Naive thymus-derived CD8-positive, alpha-beta T cell (primary cell): ENCODE results near the gene SLC18A2. TPM values are rescaled to one million over a fixed set of nuclear protein-coding genes. Genes with fewer than 3 reads are reported as not detected.
"Not testable (repeated sequence)": the region's sequence is repeated elsewhere in the genome, so short reads cannot be mapped to it uniquely, and the experiment has no call there.

Source experiments
- ATAC-seq, 2 donors: fragments of 150-1000 bp; cut with Tn5 transposase in 1 of 2; sonication (Bioruptor Pico), chemical (Tn5 transposase) in 1 of 2; 1 replicate in 1 of 2; 2 replicates in 1 of 2; pipeline ENCODE4 v1.10.0; 2021; ENCODE audit warnings: mild to moderate bottlenecking in 2 of 2, moderate library complexity in 2 of 2
- POLR2A ChIA-PET: fragments of 350-600 bp; sonication (Branson Sonifier 250); formaldehyde crosslinking; loops from one replicate; lab custom pipeline; 2021; ENCODE audit warnings: antibody characterized with exemption; lab: Charles Lee
- DNase-seq, 10 donors: peaks; one replicate each; pipeline versions ENCODE4 v3.0.0 to v3.0.0-alpha.2; 2020 to 2022
- H3K27ac Mint-ChIP-seq, 10 donors: one replicate each; pipeline ENCODE4 v1.8.0; 2020 to 2022; ENCODE audit warnings: mild to moderate bottlenecking in 10 of 10, mixed read lengths in 10 of 10, moderate library complexity in 4 of 10, inconsistent platforms in 1 of 10
- H3K27me3 Mint-ChIP-seq, 5 donors: one replicate each; pipeline ENCODE4 v1.8.0; 2021 to 2022; ENCODE audit warnings: mixed read lengths in 5 of 5
- H3K36me3 Mint-ChIP-seq, 3 donors: one replicate each; pipeline ENCODE4 v1.8.0; 2020 to 2022; ENCODE audit warnings: mixed read lengths in 3 of 3, mild to moderate bottlenecking in 2 of 3, inconsistent platforms in 1 of 3
- H3K4me1 Mint-ChIP-seq, 4 donors: one replicate each; pipeline ENCODE4 v1.8.0; 2021 to 2022; ENCODE audit warnings: mixed read lengths in 4 of 4
- H3K4me3 Mint-ChIP-seq, 10 donors: one replicate each; pipeline ENCODE4 v1.8.0; 2020 to 2022; ENCODE audit warnings: mild to moderate bottlenecking in 10 of 10, mixed read lengths in 10 of 10, moderate library complexity in 6 of 10, inconsistent platforms in 1 of 10
- H3K9me3 Mint-ChIP-seq, 9 donors: one replicate each; pipeline ENCODE4 v1.8.0; 2020 to 2022; ENCODE audit warnings: mixed read lengths in 9 of 9, mild to moderate bottlenecking in 3 of 9, inconsistent platforms in 1 of 9, moderate library complexity in 1 of 9
- polyA plus RNA-seq, 3 donors: library from polyadenylated mRNA; unstranded; fragments of 300-500 nt; fragmentation: Illumina TruSeq; gene quantifications; one replicate each; pipeline ENCODE4 v1.2.3, GENCODE V29; 2021
- total RNA-seq, 8 experiments: library from RNA in 2 of 8; stranded (reverse) in 2 of 8; gene quantifications; one replicate each; pipeline ENCODE4 v1.2.3 and lab custom pipeline; 2021 to 2026

Gene SLC18A2
- total and polyA plus RNA-seq, 5 experiments from 2014 or later, result 0.29 to 16.7 (median 1.5) TPM; not detected in 2

DNA sequence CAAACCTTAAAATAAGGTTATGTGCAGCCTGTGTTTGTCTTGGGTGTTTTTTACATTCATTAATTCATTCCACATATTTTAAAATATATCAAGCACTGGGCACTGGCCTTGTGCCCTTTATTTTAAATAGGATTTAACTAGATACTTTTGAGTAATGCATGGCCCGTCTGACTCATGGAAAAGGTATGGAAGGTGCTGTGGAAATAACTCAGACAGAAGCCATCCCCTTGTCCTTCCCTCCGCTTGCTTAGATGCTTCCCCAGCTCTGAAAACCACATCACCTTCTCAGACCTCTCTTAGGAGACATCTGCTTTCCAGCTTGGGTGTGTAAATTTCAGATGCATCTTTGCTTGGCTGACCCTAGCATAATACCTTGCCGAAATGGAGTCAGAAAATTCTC, 30.5 kb downstream of the SLC18A2 start:
- Mint-ChIP-seq H3K27ac (no peak overlapping the region), H3K36me3 (no peaks in the 10 kb centered on the region), H3K9me3 (peaks cover 0 to 3% (median 0%) of the 10 kb centered on the region in 9 donors), H3K4me3 (no peak overlapping the region), H3K27me3 (no peaks in the 10 kb centered on the region), H3K4me1 (peaks cover 0 to 2% (median 0%) of the 10 kb centered on the region in 4 donors)
- no peak for ATAC-seq
- POLR2A ChIA-PET, result no interaction called here
- DNase-seq, result no peak

GRCh38 chr10:117272195-117273076, 31.5 kb downstream of the SLC18A2 start:
- POLR2A ChIA-PET, result no interaction called here
- Mint-ChIP-seq H3K4me3 (no peak overlapping the region), H3K4me1 (peaks cover 0 to 2% (median 0%) of the 10 kb centered on the region in 4 donors), H3K27me3 (no peaks in the 10 kb centered on the region), H3K36me3 (no peaks in the 10 kb centered on the region), H3K9me3 (peaks cover 0 to 3% (median 0%) of the 10 kb centered on the region in 9 donors), H3K27ac (peak overlapping the region in 1 of 10 donors; percentile 30)
- ATAC-seq, result no peak
- no peak for DNase-seq

- ATAC-seq (no peak), DNase-seq (no peak)
- Mint-ChIP-seq H3K27me3 (no peaks in the 10 kb centered on the region), H3K4me3 (no peak overlapping the region), H3K36me3 (no peaks in the 10 kb centered on the region), H3K9me3 (peaks cover 0 to 1% (median 0%) of the 10 kb centered on the region in 9 donors), H3K27ac (no peak overlapping the region), H3K4me1 (peaks cover 0 to 2% (median 0%) of the 10 kb centered on the region in 4 donors)
- POLR2A ChIA-PET, result no interaction called here
These were observed 33.1 kb downstream of the SLC18A2 start for GRCh38 chr10:117273980-117274379.

GRCh38 chr10:117274509-117274908, 33.6 kb downstream of the SLC18A2 start:
- DNase-seq, result no peak
- Mint-ChIP-seq H3K9me3 (no peaks in the 10 kb centered on the region), H3K27ac (no peak overlapping the region), H3K4me3 (no peak overlapping the region), H3K36me3 (peaks cover 0 to 1% (median 0%) of the 10 kb centered on the region in 3 donors), H3K27me3 (no peaks in the 10 kb centered on the region), H3K4me1 (peaks cover 0 to 2% (median 0%) of the 10 kb centered on the region in 4 donors)
- POLR2A ChIA-PET, result no interaction called here
- ATAC-seq, result no peak

DNA sequence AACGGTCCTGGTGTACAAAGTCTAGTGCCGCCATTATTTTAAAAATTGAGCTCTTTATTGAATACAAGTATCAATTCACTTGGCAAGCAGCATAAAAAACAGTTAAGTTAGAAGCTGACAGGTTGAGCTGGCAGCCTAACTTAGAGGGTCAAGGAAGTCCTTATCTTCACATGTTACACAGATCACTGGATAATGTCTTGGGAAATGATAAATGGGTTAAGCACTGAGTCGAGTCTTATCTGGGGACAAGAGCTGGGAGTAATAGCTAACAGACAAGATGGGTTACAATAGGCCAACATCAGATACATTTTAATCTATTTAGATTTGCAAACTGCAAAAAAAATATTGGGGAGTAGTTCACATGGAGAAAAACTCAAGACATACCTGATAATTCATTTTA, 34.2 kb downstream of the SLC18A2 start:
- POLR2A ChIA-PET, result no interaction called here
- Mint-ChIP-seq H3K27me3 (no peaks in the 10 kb centered on the region), H3K36me3 (peaks cover 0 to 2% (median 0%) of the 10 kb centered on the region in 3 donors), H3K9me3 (no peaks in the 10 kb centered on the region), H3K4me3 (no peak overlapping the region), H3K27ac (no peak overlapping the region), H3K4me1 (peaks cover 0 to 2% (median 0%) of the 10 kb centered on the region in 4 donors)
- ATAC-seq, result no peak
- no peak for DNase-seq

- no peaks in the 10 kb centered on the region for H3K27me3 Mint-ChIP-seq
- no peak overlapping the region for H3K4me3 Mint-ChIP-seq
- H3K9me3 Mint-ChIP-seq, result no peaks in the 10 kb centered on the region
- no peaks in the 10 kb centered on the region for H3K4me1 Mint-ChIP-seq
- H3K27ac Mint-ChIP-seq, result no peak overlapping the region
- no peak for ATAC-seq
- peaks cover 0 to 5% (median 3%) of the 10 kb centered on the region in 3 donors for H3K36me3 Mint-ChIP-seq
- POLR2A ChIA-PET, result no interaction called here
- no peak for DNase-seq
These were observed 36.8 kb downstream of the SLC18A2 start for GRCh38 chr10:117277675-117278074.

DNA sequence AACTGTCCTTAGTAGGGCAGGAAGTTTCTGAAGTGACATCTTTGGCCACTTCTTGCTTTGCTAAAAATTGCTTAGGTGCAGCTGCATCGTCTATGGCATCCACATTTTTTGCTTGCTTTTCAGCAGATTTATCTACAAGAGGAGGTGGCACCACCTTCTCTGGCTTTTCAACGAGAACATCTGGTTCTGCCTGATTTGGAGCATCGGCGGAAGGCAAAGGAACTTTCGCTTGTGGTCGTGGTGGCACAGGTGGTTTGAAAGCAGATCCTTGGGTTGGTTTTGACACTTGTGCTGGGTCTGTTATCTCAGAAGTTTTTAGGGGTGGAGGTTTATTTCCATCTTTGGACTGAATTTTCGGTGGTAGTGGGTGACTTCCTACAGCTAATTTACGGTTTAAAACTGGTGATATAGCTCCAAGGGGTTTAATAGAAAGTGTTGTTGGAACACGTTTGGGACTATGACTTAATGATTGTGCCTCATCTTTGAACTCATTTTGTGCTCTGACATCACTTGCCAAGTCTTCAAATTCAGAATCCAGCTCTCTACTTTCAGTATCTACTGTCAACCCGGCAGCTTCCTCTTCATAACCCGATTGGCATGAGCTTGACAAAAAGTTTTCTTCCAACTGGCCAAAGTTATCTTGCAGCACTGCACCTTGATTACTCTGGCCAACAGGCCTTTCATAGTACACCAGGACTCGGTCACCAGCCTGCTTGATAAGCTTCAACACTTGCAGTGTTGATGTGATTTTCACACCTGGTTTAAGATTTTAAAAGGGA, 44.0 kb downstream of the SLC18A2 start:
- no peaks in the 10 kb centered on the region for H3K9me3 Mint-ChIP-seq
- H3K27me3 Mint-ChIP-seq, result no peaks in the 10 kb centered on the region
- POLR2A ChIA-PET, result no interaction called here
- peak overlapping the region in 5 of 10 donors; percentile 2 to 77 (median 12) for H3K27ac Mint-ChIP-seq
- DNase-seq, result peak in 1 of 10 donors; percentile 46
- H3K4me1 Mint-ChIP-seq, result peaks cover 0 to 11% (median 4%) of the 10 kb centered on the region in 4 donors
- peaks cover 0 to 39% (median 22%) of the 10 kb centered on the region in 3 donors for H3K36me3 Mint-ChIP-seq
- peak overlapping the region in 1 of 10 donors; percentile 0 for H3K4me3 Mint-ChIP-seq
- no peak for ATAC-seq

GRCh38 chr10:117290872-117291271, 50.0 kb downstream of the SLC18A2 start:
- H3K27me3 Mint-ChIP-seq, POLR2A ChIA-PET, H3K9me3 Mint-ChIP-seq, DNase-seq, H3K27ac Mint-ChIP-seq, H3K4me3 Mint-ChIP-seq, ATAC-seq: not testable (repeated sequence)
- Mint-ChIP-seq H3K36me3 (peaks cover 0 to 29% (median 7%) of the 10 kb centered on the region in 3 donors), H3K4me1 (peaks cover 0 to 11% (median 6%) of the 10 kb centered on the region in 4 donors)

DNA sequence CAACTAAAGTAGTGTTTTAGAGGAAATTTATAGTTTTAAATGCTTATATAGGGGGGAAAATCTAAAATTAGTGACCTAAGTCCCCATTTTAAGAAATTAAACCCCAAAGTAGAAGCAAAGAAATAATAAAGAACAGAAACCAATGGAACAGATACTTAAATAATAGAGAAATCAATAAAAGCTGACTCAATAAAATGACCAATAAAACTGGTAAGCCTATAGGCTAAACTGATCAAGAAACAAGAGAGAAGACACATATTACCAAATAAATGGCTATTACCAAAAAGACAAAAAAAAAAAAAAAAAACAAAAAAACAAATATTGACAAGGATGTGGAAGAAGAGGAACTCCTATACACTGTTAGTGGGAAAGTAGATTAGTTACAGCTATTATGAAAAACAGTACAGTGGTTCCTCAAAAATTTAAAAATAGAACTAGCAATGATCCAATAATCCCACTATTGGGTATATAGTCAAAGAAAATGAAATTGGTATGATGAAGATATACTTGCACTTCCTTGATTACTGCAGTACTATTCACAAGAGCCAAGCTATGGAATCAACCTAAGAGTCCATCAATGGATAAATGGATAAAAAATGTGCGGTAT, 53.2 kb downstream of the SLC18A2 start:
- no peak overlapping the region for H3K27ac Mint-ChIP-seq

GRCh38 chr10:117294735-117295134, 53.8 kb downstream of the SLC18A2 start:
- Mint-ChIP-seq H3K4me1 (peaks cover 0 to 11% (median 8%) of the 10 kb centered on the region in 4 donors), H3K27ac (no peak overlapping the region), H3K27me3 (no peaks in the 10 kb centered on the region), H3K4me3 (no peak overlapping the region), H3K9me3 (peaks cover 0 to 8% (median under 1%) of the 10 kb centered on the region in 9 donors), H3K36me3 (peaks cover 2 to 27% (median 9%) of the 10 kb centered on the region in 3 donors)
- ATAC-seq, result no peak
- no peak for DNase-seq
- POLR2A ChIA-PET, result no interaction called here

More for the DNA sequence above, 53.2 kb downstream of the SLC18A2 start:
- Mint-ChIP-seq H3K4me1 (peaks cover 0 to 11% (median 8%) of the 10 kb centered on the region in 4 donors), H3K27me3 (no peaks in the 10 kb centered on the region), H3K9me3 (peaks cover 0 to 2% (median 0%) of the 10 kb centered on the region in 9 donors), H3K4me3 (no peak overlapping the region), H3K36me3 (peaks cover 0 to 27% (median 8%) of the 10 kb centered on the region in 3 donors)
- POLR2A ChIA-PET, result no interaction called here
- ATAC-seq, result no peak
- no peak for DNase-seq

DNA sequence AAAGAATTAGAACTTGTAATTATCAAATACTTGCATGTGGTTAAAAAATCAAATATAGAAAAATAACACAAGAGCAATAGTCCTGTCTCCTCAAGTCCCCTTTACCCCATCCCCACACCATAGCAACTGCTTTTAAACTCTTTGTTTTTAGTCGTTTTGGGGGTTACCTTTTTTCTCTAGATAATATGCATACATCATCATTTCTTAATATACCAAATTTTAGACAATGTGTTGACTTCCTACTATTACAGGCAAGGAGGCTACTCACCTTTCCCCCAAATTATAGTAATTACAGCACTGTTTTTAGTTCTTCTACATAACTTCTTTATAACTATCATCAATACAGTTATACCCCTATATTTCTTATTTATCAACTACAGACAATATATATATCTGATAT, 57.3 kb downstream of the SLC18A2 start:
- no peak for DNase-seq
- Mint-ChIP-seq H3K4me1 (peaks cover 0 to 15% (median 8%) of the 10 kb centered on the region in 4 donors), H3K36me3 (peaks cover 17 to 38% (median 37%) of the 10 kb centered on the region in 3 donors), H3K27me3 (no peaks in the 10 kb centered on the region), H3K27ac (no peak overlapping the region), H3K9me3 (peaks cover 0 to 20% (median 14%) of the 10 kb centered on the region in 9 donors), H3K4me3 (no peak overlapping the region)
- no peak for ATAC-seq
- POLR2A ChIA-PET, result no interaction called here

DNA sequence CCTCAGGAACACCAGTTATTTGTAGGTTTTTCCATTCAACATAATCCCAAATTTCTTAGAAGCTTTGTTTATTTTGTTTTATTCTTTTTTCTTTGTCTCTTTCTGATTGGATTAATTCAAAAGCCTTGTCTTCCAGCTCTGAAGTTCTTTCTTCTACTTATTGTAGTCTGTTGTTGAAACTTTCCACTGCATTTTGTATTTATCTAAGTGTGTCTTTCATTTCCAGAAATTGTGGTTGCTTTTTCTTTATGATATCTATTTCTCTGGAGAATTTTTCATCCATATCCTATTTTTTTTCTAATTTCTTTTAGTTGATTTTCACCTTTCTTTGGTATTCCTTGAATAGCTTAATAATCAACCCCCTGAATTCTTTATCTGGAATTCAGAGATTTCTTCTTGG, 58.5 kb downstream of the SLC18A2 start:
- H3K36me3 Mint-ChIP-seq, result peaks cover 17 to 47% (median 39%) of the 10 kb centered on the region in 3 donors
- DNase-seq, result no peak
- POLR2A ChIA-PET, result interaction anchor here (1.0 kb wide), 1 partner anchor 74 kb away, joined by 3 read pairs; no protein-coding TSS in a partner anchor

More for the DNA sequence above, 58.5 kb downstream of the SLC18A2 start:
- Mint-ChIP-seq H3K27ac (no peak overlapping the region), H3K4me1 (peaks cover 0 to 12% (median 4%) of the 10 kb centered on the region in 4 donors), H3K9me3 (peaks cover 0 to 23% (median 17%) of the 10 kb centered on the region in 9 donors), H3K27me3 (no peaks in the 10 kb centered on the region), H3K4me3 (no peak overlapping the region)
- no peak for ATAC-seq
